Amniotic epithelial cell (primary cell): ENCODE data around the gene HNRNPH2.

Source experiments
- DNase-seq: peaks from one replicate; pipeline ENCODE4 v3.0.0-alpha.2; 2010; ENCODE audit warnings: low read depth

The HNRNPH2 gene

DNA sequence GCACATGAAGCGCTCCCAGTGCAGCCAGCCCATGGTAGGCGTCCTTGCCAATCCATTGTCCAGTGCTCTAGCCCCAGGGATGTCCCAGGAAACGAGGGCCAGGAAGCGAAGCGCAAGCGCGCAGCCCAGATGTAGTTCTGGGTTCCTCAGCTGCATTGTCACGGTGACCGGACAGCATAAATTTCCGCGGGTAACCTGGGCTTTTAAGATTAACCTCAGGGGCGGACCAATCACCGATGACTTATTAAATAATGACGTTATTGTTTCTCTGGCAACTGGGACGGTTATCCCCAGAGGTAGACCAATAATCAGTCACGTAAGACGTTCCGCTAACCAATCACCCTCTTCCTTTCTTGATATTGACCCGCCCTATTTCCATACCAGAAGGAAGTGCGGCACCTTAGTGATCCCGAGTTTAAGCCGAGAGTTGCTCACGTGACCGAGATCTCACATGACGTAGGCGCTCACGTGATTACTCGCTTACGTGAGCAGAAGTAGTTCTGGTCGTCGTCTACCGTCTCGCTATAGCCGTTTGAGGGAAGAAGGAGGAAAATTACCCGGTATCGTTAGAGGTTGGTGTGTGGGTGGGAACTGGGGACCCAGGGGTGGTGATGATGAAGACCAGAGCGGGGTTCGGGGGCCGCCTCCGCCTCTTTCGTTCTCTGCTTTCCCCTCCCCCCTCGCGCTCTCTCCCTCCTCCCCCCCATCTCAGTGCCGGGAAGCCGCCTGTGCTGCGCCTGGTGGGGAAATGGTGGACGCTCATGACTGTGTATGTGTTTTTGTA, at the start of gene HNRNPH2, which contains the start of gene GLA:
HNRNPH2 (plus strand) TSS at position 475 of the 784 bp plus-strand sequence. CDS start 3,767 bp downstream, outside the sequence.
GLA (minus strand) TSS at position 178 of the 784 bp plus-strand sequence; CDS start at position 156, 22 bp downstream.
- DNase-seq: peak; percentile 98

GRCh38 chrX:101359966-101360365, 48.1 kb upstream of the HNRNPH2 start:
- no peak for DNase-seq

DNA sequence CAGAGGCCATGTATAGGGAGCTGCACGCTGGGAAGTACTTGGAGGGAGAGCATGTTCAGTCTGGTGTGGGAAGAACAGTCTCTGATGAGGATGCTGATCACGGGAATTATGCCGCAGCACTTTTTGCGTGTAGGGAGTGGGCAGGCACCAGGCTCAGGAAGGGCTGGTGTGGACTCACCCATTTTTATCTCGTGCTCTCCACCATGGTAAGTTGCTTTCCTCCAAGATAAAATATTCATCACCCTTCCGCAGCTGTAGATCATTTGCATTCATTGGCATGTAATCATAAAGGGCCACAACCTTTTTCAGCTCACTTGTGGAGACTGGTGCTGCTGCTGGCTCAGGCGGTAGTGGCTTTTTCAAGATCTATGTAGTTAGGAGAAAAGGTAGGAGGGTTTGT, 47.6 kb upstream of the HNRNPH2 start:
- DNase-seq: no peak

- no peak for DNase-seq
Measured at GRCh38 chrX:101362116-101362515, 45.9 kb upstream of the HNRNPH2 start.

- DNase-seq: no peak
Measured at GRCh38 chrX:101362757-101363156, 45.3 kb upstream of the HNRNPH2 start.

DNA sequence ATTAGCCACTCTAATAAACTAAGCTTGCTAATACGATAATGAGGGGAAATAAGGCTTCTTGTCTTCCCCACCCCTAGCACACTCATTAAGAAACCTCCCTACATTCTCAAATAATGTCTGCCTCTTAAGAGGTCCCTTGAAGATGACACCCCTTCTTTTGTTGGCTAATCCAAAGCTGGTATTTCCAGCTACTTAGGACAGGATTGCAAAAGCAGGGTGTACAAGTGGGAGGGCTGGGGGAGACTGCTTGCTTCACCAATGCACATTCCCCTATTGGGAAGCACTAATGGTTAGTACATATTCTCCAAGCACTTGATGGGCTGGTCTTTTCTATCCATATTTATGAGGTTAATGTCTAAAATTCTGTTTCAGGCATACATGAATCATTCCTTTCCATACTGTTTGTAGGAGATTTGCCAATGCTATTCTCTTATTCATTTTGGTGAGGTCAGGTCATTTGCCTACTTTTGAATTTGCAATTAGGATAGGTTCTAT, 42.7 kb upstream of the HNRNPH2 start:
- no peak for DNase-seq

DNA sequence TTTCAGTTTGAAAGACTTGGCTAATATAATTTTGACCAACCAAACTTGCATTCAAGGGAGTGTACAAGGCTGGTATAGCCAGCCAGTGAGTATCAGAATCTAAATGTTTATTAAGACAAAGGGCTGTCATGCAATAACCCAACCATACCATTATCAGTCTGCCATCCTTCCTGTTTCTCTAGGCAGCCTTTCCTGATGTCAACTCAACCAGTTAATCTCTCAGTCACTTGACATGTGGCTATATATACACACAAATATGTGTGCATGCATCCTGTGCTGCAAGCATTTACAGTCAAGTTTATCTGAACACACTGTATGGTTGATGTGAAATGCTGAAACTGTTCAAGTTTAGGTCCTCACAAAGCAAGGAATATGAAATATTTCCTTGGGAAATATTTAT, 39.2 kb upstream of the HNRNPH2 start:
- DNase-seq: no peak

GRCh38 chrX:101369687-101370086, 38.3 kb upstream of the HNRNPH2 start:
- DNase-seq: no peak

DNA sequence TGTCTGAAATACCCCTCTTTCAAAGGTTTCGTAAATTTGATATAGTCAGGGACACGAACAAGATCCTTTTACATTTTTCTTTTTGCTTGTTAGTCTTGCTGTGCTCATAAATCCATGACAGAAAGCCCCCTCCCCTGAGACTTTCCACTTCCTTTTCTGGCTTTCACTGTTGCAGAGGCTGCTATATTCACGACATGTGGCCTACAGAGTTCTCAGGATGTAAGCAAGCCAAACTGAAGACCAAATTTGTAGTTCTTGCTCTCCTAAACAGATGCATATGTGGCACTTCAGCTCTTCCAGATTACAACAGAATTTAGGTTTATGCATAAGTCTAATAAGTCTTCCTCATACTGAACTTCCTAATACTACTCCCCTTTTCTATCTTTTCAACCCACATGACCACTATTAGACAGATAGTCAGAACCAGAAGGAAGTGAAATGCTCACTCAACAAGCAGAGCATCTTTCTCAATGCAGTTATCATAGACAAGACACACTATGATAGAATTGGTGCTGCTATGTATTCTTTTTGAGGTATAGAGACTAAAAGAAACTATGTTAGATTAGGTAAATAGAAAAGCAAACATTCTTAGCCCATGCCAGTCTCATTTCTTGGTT, 37.0 kb upstream of the HNRNPH2 start:
- no peak for DNase-seq

DNA sequence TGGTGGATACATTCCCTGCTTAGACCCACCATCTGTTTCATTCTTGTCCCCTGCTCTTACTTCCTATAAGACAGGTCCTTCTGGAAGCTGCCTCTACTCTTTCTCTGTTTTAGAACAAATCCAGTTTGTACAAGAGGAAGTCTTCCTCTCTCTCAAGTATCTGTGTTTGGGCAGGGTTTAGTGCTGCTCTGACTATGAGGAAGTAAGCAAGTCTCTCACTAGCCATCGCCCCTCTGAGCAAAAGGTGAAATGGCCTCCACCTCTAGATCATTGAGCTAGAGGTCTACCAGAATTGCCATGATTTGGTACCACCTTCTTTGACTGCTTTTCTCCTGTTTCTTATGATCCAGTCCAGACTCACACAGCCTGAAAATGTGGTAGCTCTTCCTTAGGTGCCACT, 30.5 kb upstream of the HNRNPH2 start:
- no peak for DNase-seq

GRCh38 chrX:101383679-101384205, 24.3 kb upstream of the HNRNPH2 start:
- DNase-seq: no peak

- DNase-seq: no peak
Measured at GRCh38 chrX:101385026-101385684, 22.9 kb upstream of the HNRNPH2 start.

DNA sequence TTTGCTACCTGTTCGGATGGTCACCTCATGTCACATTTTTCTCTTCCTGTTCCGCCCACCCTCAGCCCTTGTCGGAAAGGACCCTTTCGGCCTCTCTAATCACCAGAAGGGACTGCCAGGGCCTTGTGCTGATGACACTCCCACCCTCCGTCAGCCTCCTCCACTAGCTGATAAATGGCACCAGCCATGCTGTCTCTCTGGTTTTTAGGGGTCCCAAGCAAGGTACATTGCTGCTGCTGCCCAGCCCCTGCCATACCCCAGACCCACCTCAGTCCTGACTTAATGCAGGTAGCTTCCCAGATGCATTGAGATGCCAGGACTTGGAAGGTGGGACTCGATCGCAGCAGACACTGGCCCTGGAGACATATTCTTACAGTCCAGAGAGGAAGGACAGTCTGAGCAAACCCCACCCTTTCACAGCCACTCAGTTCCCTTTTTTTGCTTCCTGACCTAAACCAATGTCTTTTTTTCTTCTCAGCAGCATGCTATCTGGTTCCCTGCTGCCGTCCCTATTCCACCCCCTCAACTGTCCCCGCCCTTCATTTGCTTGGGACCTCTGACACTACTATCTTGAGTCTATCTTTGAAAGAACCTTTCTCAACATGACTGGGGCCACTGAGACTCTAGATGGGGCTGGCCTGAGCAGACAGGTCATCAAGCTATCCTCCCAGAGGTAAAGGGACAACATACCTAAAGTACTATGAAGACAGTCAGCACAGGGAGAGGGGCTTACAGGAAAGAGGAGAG, 22.1 kb upstream of the HNRNPH2 start, which contains the start of gene BTK:
BTK (minus strand) TSS at position 397 of the 747 bp plus-strand sequence. CDS start 10,907 bp downstream, outside the sequence.
- DNase-seq: no peak

DNA sequence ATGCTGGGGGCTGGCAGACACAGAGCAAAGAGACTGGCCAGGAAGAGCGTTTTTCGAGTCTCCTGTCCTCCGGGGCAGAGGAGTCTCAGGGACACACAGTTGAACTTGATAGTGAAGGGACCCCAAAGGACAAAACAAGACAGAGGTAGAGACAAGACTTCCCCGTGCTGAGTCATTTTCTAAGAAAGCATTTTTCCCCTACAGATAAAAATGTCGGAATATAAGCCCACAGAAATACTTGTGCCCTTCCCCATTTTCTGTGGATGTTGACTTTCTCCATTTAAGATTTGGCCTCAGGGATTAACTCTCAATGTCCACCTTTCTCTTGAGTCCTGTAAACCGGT, 21.5 kb upstream of the HNRNPH2 start:
- DNase-seq: no peak

GRCh38 chrX:101388604-101389003, 19.4 kb upstream of the HNRNPH2 start:
- DNase-seq: no peak

DNA sequence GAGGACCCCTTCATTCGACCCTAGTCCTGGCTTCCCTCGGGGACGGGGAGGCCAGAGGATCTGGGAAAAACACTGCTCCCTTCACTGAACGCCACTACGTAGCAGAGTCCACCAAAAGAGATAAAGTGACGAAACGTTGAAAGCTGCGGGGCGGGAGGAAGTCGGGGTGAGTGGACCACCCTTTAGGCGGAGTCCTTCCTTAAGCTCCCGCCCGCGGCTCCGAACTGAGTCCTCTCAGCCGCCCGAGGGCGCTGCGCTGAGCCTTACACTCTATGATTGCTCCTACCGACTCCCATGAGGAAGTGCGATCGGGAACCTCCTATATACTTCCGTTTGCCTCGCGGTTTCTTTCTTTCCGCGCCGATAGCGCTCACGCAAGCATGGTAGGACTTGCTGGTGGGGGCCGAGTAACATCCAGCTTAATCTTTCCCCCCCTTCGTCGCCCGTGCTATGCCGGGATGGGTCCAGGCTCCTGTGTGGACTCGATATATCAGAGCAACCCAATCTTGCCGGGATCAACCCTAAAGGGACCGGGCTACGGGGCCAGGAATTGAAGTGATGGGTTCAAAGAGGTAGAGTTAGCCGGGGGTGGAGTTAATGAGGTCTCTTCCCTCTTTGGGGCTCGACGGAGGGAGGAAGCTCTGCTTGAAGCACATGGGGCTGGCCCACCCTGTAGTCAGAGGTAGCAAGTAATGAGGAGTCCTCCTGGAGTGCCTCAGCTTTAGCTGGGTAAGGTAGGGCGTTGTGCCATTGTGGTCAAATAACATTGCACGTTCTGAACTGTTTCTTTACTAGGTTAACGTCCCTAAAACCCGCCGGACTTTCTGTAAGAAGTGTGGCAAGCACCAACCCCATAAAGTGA, 17.1 kb upstream of the HNRNPH2 start, which contains the start of gene RPL36A:
RPL36A (plus strand) TSS at position 348 of the 862 bp plus-strand sequence; CDS start at position 381, 33 bp downstream.
- DNase-seq: peak; percentile 87

DNA sequence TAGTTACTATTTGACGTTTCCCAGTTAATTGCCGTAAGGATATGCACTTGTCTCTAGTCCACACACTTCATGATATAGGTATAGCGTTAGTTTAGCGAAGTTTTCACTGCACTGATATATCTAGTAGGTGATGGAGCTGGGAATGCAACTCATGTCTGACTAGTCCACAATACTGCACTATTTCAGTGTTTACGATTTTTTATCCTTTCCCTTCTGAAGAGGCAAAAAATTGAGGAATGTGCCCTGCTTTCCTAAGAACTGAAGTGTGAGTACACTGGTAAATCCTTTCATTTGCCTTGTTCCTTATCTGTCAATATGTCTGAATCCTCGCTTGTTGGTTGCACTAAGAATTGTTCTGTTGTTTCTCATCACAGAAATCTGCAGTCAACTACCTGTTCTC, 16.2 kb upstream of the HNRNPH2 start:
- DNase-seq: no peak

DNA sequence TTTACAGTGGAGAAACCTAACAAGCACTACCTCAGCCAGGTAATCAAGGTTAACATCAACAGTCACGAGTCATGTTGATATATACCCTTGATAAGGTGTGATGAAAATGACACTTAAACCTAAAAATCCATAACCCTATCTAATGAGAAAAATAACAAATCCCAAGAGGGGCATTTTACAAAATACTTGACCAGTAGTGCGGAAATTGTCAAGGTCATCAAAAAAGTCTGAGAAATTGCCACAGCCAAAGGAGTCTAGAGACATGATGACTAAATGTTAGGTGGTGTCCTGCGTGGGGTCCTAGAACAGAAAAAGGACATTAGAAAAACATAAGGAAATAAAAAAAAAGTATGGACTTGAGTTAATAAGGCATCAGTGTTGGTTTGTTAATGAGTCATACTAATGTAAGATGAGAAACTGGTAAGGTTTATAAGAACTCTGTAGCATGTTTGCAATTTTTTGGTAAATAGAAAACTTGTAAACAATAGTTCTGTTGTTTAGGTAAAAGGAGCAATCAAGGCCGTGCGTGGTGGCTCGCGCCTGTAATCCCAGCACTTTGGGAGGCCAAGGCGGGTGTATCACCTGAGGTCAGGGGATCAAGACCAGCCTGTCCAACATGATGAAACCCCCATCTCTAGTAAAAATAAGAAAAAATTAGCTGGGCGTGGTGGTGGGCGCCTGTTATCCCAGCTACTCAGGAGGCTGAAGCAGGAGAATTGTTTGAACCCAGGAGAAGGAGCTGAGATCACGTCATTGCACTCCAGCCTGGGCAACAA, 14.3 kb upstream of the HNRNPH2 start:
- DNase-seq: no peak

GRCh38 chrX:101394372-101394771, 13.7 kb upstream of the HNRNPH2 start:
- no peak for DNase-seq

GRCh38 chrX:101395789-101396188, 12.2 kb upstream of the HNRNPH2 start:
- DNase-seq: peak; percentile 49
